Neural progenitor cell (in vitro differentiated cells): ENCODE measurements around the gene RAB17. TPM values are rescaled to one million over a fixed set of nuclear protein-coding genes. Genes with fewer than 3 reads are reported as not detected.

ENCODE experiments used
- DNase-seq: peaks from one replicate; pipeline ENCODE4 v3.0.0-alpha.2; 2016; ENCODE audit warnings: low spot score
- H2AFZ ChIP-seq: fragments of 200-600 bp; sonication (generic); replicated peaks from 2 replicates; pipeline ENCODE4 v1.6.1; 2016; ENCODE audit warnings: antibody characterized with exemption
- H3F3A ChIP-seq: fragments of 200-600 bp; sonication (generic); 2 replicates; pipeline ENCODE4 v1.6.1; 2016; ENCODE audit warnings: antibody characterized with exemption, low read depth
- H3K27ac ChIP-seq: fragments of 200-600 bp; sonication (generic); 2 replicates; pipeline ENCODE4 v1.5.1; 2016; ENCODE audit warnings: mild to moderate bottlenecking
- H3K27me3 ChIP-seq: fragments of 200-600 bp; sonication (generic); 2 replicates; pipeline ENCODE4 v1.6.1; 2016; ENCODE audit warnings: mild to moderate bottlenecking, moderate library complexity
- H3K36me3 ChIP-seq: fragments of 200-600 bp; sonication (generic); 2 replicates; pipeline ENCODE4 v1.5.1; 2016
- H3K4me1 ChIP-seq: fragments of 200-600 bp; sonication (generic); 2 replicates; pipeline ENCODE4 v1.6.1; 2016; ENCODE audit warnings: mixed run types
- H3K4me2 ChIP-seq: fragments of 200-600 bp; sonication (generic); 2 replicates; pipeline ENCODE4 v1.6.1; 2016
- H3K4me3 ChIP-seq: fragments of 200-600 bp; sonication (generic); 2 replicates; pipeline ENCODE4 v1.5.1; 2016
- H3K79me2 ChIP-seq: fragments of 200-600 bp; sonication (generic); 2 replicates; pipeline ENCODE4 v1.6.1; 2016; ENCODE audit warnings: low read depth
- H3K9ac ChIP-seq: fragments of 200-600 bp; sonication (generic); 2 replicates; pipeline ENCODE4 v1.6.1; 2016
- H3K9me3 ChIP-seq: fragments of 200-600 bp; sonication (generic); 2 replicates; pipeline ENCODE4 v1.5.1; 2016; ENCODE audit warnings: low read depth
- H4K20me1 ChIP-seq: fragments of 200-600 bp; sonication (generic); 2 replicates; pipeline ENCODE4 v1.6.1; 2016; ENCODE audit warnings: low read depth
- H3K27ac Mint-ChIP-seq: 3 replicates; pipeline ENCODE4 v1.8.0; 2021; ENCODE audit warnings: mixed read lengths
- H3K27me3 Mint-ChIP-seq: 2 replicates; pipeline ENCODE4 v1.8.0; 2022; ENCODE audit warnings: low read depth, mild to moderate bottlenecking, inconsistent platforms, moderate library complexity, mixed read lengths; ENCODE audit not compliant: insufficient read depth
- H3K36me3 Mint-ChIP-seq: 3 replicates; pipeline ENCODE4 v1.8.0; 2021; ENCODE audit warnings: mixed read lengths
- H3K4me1 Mint-ChIP-seq: 3 replicates; pipeline ENCODE4 v1.8.0; 2021; ENCODE audit warnings: mixed read lengths
- H3K4me3 Mint-ChIP-seq: 3 replicates; pipeline ENCODE4 v1.8.0; 2021; ENCODE audit warnings: mild to moderate bottlenecking, moderate library complexity, mixed read lengths
- H3K9me3 Mint-ChIP-seq: 3 replicates; pipeline ENCODE4 v1.8.0; 2020; ENCODE audit warnings: mixed read lengths
- CTCF ChIP-seq: fragments of 200-600 bp; sonication (generic); IDR thresholded peaks from 2 replicates; pipeline ENCODE4 v1.5.1; 2017; ENCODE audit warnings: antibody characterized with exemption, mild to moderate bottlenecking
- EZH2 ChIP-seq: fragments of 200-600 bp; sonication (generic); IDR thresholded peaks from 2 replicates; pipeline ENCODE4 v1.6.1; 2017; ENCODE audit warnings: antibody characterized with exemption, mild to moderate bottlenecking, moderate library complexity
- EZH2phosphoT487 ChIP-seq: fragments of 200-600 bp; sonication (generic); IDR thresholded peaks from 2 replicates; pipeline ENCODE4 v1.6.1; 2017; ENCODE audit warnings: antibody characterized with exemption
- total RNA-seq: library from RNA; depleted of rRNA; stranded (reverse); fragments of >200 nt; gene quantifications from 2 replicates; pipeline ENCODE4 v1.2.3, GENCODE V29; 2015; ENCODE audit warnings: low replicate concordance

The RAB17 gene
- total RNA-seq, 1 donor from 2014 or later, result not detected

- TF ChIP-seq CTCF (no peak), EZH2 (no peak), EZH2phosphoT487 (no peak)
- H3K27ac ChIP-seq, result no peak overlapping the region
- no peaks in the 10 kb centered on the region for H3F3A ChIP-seq
- no peaks in the 10 kb centered on the region for H3K36me3 ChIP-seq
- Mint-ChIP-seq H3K27ac (no peak overlapping the region), H3K4me1 (peaks cover 12% of the 10 kb centered on the region), H3K4me3 (peak overlapping the region; percentile 53), H3K36me3 (no peaks in the 10 kb centered on the region), H3K27me3 (peaks cover 6% of the 10 kb centered on the region), H3K9me3 (no peaks in the 10 kb centered on the region)
- no peak for DNase-seq
- H3K9me3 ChIP-seq, result no peaks in the 10 kb centered on the region
- H3K27me3 ChIP-seq, result no peaks in the 10 kb centered on the region
- no peaks in the 10 kb centered on the region for H3K4me1 ChIP-seq
- no peak overlapping the region for H2AFZ ChIP-seq
- no peaks in the 10 kb centered on the region for H4K20me1 ChIP-seq
- no peaks in the 10 kb centered on the region for H3K79me2 ChIP-seq
- no peak overlapping the region for H3K4me2 ChIP-seq
- no peak overlapping the region for H3K4me3 ChIP-seq
- no peak overlapping the region for H3K9ac ChIP-seq
Measured at GRCh38 chr2:237571551-237571950, 19.0 kb downstream of the RAB17 start.

GRCh38 chr2:237570776-237571335, 19.7 kb downstream of the RAB17 start:
- peaks cover 6% of the 10 kb centered on the region for H3K27me3 Mint-ChIP-seq
- H3K4me1 Mint-ChIP-seq, result peaks cover 12% of the 10 kb centered on the region
- no peaks in the 10 kb centered on the region for H3K9me3 Mint-ChIP-seq
- H3K27ac ChIP-seq, result no peak overlapping the region
- no peak overlapping the region for H2AFZ ChIP-seq
- H3K79me2 ChIP-seq, result no peaks in the 10 kb centered on the region
- TF ChIP-seq EZH2, result no peak
- TF ChIP-seq CTCF, result no peak
- no peak for TF ChIP-seq EZH2phosphoT487
- H3K9me3 ChIP-seq, result no peaks in the 10 kb centered on the region
- DNase-seq, result no peak
- no peak overlapping the region for H3K27ac Mint-ChIP-seq
- H3K36me3 Mint-ChIP-seq, result no peaks in the 10 kb centered on the region
- H3F3A ChIP-seq, result no peaks in the 10 kb centered on the region
- H3K4me3 ChIP-seq, result no peak overlapping the region
- H3K36me3 ChIP-seq, result no peaks in the 10 kb centered on the region
- no peak overlapping the region for H3K9ac ChIP-seq
- H3K4me1 ChIP-seq, result no peaks in the 10 kb centered on the region
- no peaks in the 10 kb centered on the region for H4K20me1 ChIP-seq
- H3K4me3 Mint-ChIP-seq, result no peak overlapping the region
- no peaks in the 10 kb centered on the region for H3K27me3 ChIP-seq
- H3K4me2 ChIP-seq, result no peak overlapping the region

- H3K27ac Mint-ChIP-seq, result no peak overlapping the region
- H3K4me3 Mint-ChIP-seq, result no peak overlapping the region
- peaks cover 12% of the 10 kb centered on the region for H3K4me1 Mint-ChIP-seq
- H3K9ac ChIP-seq, result no peak overlapping the region
- H3K36me3 Mint-ChIP-seq, result no peaks in the 10 kb centered on the region
- peaks cover 6% of the 10 kb centered on the region for H3K27me3 Mint-ChIP-seq
- no peak overlapping the region for H2AFZ ChIP-seq
- TF ChIP-seq EZH2, result no peak
- TF ChIP-seq EZH2phosphoT487, result no peak
- no peak for TF ChIP-seq CTCF
- no peak overlapping the region for H3K4me2 ChIP-seq
- H3K4me3 ChIP-seq, result no peak overlapping the region
- no peaks in the 10 kb centered on the region for H3K27me3 ChIP-seq
- H3K9me3 ChIP-seq, result no peaks in the 10 kb centered on the region
- no peaks in the 10 kb centered on the region for H3K9me3 Mint-ChIP-seq
- DNase-seq, result no peak
- peaks cover 3% of the 10 kb centered on the region for H3F3A ChIP-seq
- no peak overlapping the region for H3K27ac ChIP-seq
- no peaks in the 10 kb centered on the region for H3K79me2 ChIP-seq
- no peaks in the 10 kb centered on the region for H3K36me3 ChIP-seq
- no peaks in the 10 kb centered on the region for H3K4me1 ChIP-seq
- H4K20me1 ChIP-seq, result no peaks in the 10 kb centered on the region
Measured at GRCh38 chr2:237569896-237570295, 20.6 kb downstream of the RAB17 start.
